ENCODE data around the gene PPP1R12B.
"Not testable (repeated sequence)": the region's sequence is repeated elsewhere in the genome, so short reads cannot be mapped to it uniquely, and the experiment has no call there.

The PPP1R12B gene

GRCh38 chr1:202620036-202620435 is 271.5 kb downstream of the PPP1R12B start:
- DNase-seq, result not testable (repeated sequence)

GRCh38 chr1:202621446-202621845 is 272.9 kb downstream of the PPP1R12B start:
- no peak for DNase-seq

GRCh38 chr1:202622388-202622787 is 273.9 kb downstream of the PPP1R12B start:
- no peak for DNase-seq

GRCh38 chr1:202623075-202623474 is 274.6 kb downstream of the PPP1R12B start:
- no peak for DNase-seq

GRCh38 chr1:202623476-202623875 is 275.0 kb downstream of the PPP1R12B start:
- DNase-seq, result not testable (repeated sequence)

GRCh38 chr1:202624088-202624780 is 275.7 kb downstream of the PPP1R12B start:
- DNase-seq, result no peak

- no peak for DNase-seq
Observed at GRCh38 chr1:202624781-202625108, 276.2 kb downstream of the PPP1R12B start.

- DNase-seq, result peak; percentile 82
Observed at GRCh38 chr1:202625416-202626360, 277.2 kb downstream of the PPP1R12B start.

- DNase-seq, result not testable (repeated sequence)
Observed at GRCh38 chr1:202627036-202627435, 278.5 kb downstream of the PPP1R12B start.

GRCh38 chr1:202627841-202628565 is 279.5 kb downstream of the PPP1R12B start:
- DNase-seq, result no peak

GRCh38 chr1:202628646-202629215 is 280.2 kb downstream of the PPP1R12B start:
- no peak for DNase-seq

GRCh38 chr1:202629257-202629811 is 280.8 kb downstream of the PPP1R12B start:
- DNase-seq, result not testable (repeated sequence)

- not testable (repeated sequence) for DNase-seq
Observed at GRCh38 chr1:202630096-202630495, 281.6 kb downstream of the PPP1R12B start.

- DNase-seq, result no peak
Observed at GRCh38 chr1:202630541-202630940, 282.0 kb downstream of the PPP1R12B start.

- no peak for DNase-seq
Observed at GRCh38 chr1:202631076-202631923, 282.8 kb downstream of the PPP1R12B start.

- no peak for DNase-seq
Observed at GRCh38 chr1:202632241-202632640, 283.7 kb downstream of the PPP1R12B start.

- not testable (repeated sequence) for DNase-seq
Observed at GRCh38 chr1:202636171-202636570, 287.7 kb downstream of the PPP1R12B start.

GRCh38 chr1:202637321-202638018 is 289.0 kb downstream of the PPP1R12B start:
- DNase-seq, result not testable (repeated sequence)

GRCh38 chr1:202638019-202638700 is 289.7 kb downstream of the PPP1R12B start:
- peak; percentile 53 for DNase-seq

- peak; percentile 65 for DNase-seq
Observed at GRCh38 chr1:202638701-202639305, 290.3 kb downstream of the PPP1R12B start.
